Left lung (tissue), 10 donors: ENCODE results near the gene SCGN. TPM values are rescaled to one million over a fixed set of nuclear protein-coding genes. Genes with fewer than 3 reads are reported as not detected.

Source experiments
- ATAC-seq: fragments of 200-7000 bp; cut with Tn5 transposase; one replicate; pipeline ENCODE4 v1.9.1; 2020; ENCODE audit warnings: moderate library complexity
- DNase-seq, 4 donors: peaks; one replicate each; pipeline ENCODE4 v3.0.0-alpha.2; 2013 to 2020
- H3K27ac ChIP-seq, 2 donors: fragments of 200-600 bp; sonication (generic) in 1 of 2; one replicate each; pipeline versions ENCODE4 v1.5.0 to v1.8.0; 2020 to 2021
- H3K27me3 ChIP-seq, 2 donors: fragments of 200-600 bp; sonication (generic) in 1 of 2; one replicate each; pipeline versions ENCODE4 v1.5.0 to v1.8.0; 2020 to 2021
- H3K36me3 ChIP-seq, 2 donors: fragments of 200-600 bp; sonication (generic) in 1 of 2; one replicate each; pipeline versions ENCODE4 v1.5.0 to v1.8.0; 2020 to 2021
- H3K4me1 ChIP-seq, 2 donors: fragments of 200-600 bp; one replicate each; pipeline ENCODE4 v1.8.0; 2021
- H3K4me3 ChIP-seq, 2 donors: fragments of 200-600 bp; sonication (generic) in 1 of 2; one replicate each; pipeline versions ENCODE4 v1.5.0 to v1.8.0; 2020 to 2021; ENCODE audit warnings: mild to moderate bottlenecking in 1 of 2
- H3K9me3 ChIP-seq, 2 donors: fragments of 200-600 bp; sonication (generic) in 1 of 2; one replicate each; pipeline versions ENCODE4 v1.5.0 to v1.8.0; 2020 to 2021
- intact Hi-C, 2 donors: fragments of 100-400 bp; cut with DNase I; formaldehyde crosslinking; loops; one replicate each; pipeline versions ENCODE4 v1.11.2 to v1.14.2; 2022
- polyA plus RNA-seq, 6 donors: library from polyadenylated mRNA; unstranded; fragments of 120-200 nt; gene quantifications; one replicate each; pipeline ENCODE4 v1.2.1, GENCODE V29; 2013; ENCODE audit not compliant: insufficient read length in 6 of 6
- total RNA-seq, 2 donors: library from RNA; stranded (reverse); fragmentation: NEBNext Ultra II Directional; extraction: Animal tissue kit (Norgen Biotek cat#: 25700); gene quantifications; one replicate each; pipeline ENCODE4 v1.2.1, GENCODE V29; 2021
- TF ChIP-seq, protein P1 (sequence below), 2 donors: fragments of 200-600 bp; sonication (generic) in 1 of 2; IDR thresholded peaks; one replicate each; pipeline versions ENCODE4 v1.5.0 to v1.8.0; 2021; ENCODE audit warnings: antibody characterized with exemption in 2 of 2
- donor health status: DM: no; HTN: yes; CAD: no.
- donor health status: DM: no; HTN: no; CAD: no.

Gene SCGN
- total and polyA plus RNA-seq, 8 donors = 1.4 to 3.0 (median 1.7) TPM; not detected in 2

GRCh38 chr6:25669413-25669812, 17.4 kb downstream of the SCGN start:
- ATAC-seq = no peak
- Histone ChIP-seq H3K9me3 (no peaks in the 10 kb centered on the region), H3K27me3 (peaks cover 0 to 15% of the 10 kb centered on the region in 2 donors), H3K4me3 (no peak overlapping the region), H3K4me1 (no peaks in the 10 kb centered on the region), H3K36me3 (no peaks in the 10 kb centered on the region), H3K27ac (no peak overlapping the region)
- DNase-seq = no peak
- TF ChIP-seq, protein P1, sequence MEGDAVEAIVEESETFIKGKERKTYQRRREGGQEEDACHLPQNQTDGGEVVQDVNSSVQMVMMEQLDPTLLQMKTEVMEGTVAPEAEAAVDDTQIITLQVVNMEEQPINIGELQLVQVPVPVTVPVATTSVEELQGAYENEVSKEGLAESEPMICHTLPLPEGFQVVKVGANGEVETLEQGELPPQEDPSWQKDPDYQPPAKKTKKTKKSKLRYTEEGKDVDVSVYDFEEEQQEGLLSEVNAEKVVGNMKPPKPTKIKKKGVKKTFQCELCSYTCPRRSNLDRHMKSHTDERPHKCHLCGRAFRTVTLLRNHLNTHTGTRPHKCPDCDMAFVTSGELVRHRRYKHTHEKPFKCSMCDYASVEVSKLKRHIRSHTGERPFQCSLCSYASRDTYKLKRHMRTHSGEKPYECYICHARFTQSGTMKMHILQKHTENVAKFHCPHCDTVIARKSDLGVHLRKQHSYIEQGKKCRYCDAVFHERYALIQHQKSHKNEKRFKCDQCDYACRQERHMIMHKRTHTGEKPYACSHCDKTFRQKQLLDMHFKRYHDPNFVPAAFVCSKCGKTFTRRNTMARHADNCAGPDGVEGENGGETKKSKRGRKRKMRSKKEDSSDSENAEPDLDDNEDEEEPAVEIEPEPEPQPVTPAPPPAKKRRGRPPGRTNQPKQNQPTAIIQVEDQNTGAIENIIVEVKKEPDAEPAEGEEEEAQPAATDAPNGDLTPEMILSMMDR (IDR thresholded peaks at IDR 0.05) = no peak
- intact Hi-C loops = no loop called here

DNA sequence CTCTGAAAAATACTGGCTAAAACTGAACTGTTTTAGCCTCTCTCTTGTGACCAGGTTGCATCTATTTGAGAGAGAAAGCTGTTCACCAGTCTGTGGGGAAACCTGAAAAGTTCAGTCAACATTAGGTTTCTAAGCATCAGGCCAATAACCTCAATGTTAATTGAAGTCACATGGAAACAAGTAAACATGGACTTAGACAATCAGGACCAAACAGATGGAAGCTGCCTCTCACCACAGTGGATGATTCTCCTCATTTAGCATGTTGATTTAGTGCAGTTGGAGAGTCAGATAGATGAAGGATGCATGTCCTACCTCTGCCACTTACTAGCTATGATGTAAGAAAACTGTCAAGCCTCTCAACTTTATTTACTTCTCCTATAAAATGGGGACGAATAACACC, 18.2 kb downstream of the SCGN start:
- Histone ChIP-seq H3K9me3 (no peaks in the 10 kb centered on the region), H3K4me1 (no peaks in the 10 kb centered on the region), H3K4me3 (no peak overlapping the region), H3K36me3 (no peaks in the 10 kb centered on the region), H3K27ac (no peak overlapping the region), H3K27me3 (peaks cover 0 to 8% of the 10 kb centered on the region in 2 donors)
- TF ChIP-seq, protein P1 (IDR thresholded peaks at IDR 0.05) = no peak
- ATAC-seq (no peak), DNase-seq (no peak)
- intact Hi-C loops = no loop called here

GRCh38 chr6:25670793-25671513, 18.9 kb downstream of the SCGN start:
- Histone ChIP-seq H3K36me3 (no peaks in the 10 kb centered on the region), H3K4me3 (no peak overlapping the region), H3K27ac (no peak overlapping the region), H3K27me3 (peaks cover 0 to 8% of the 10 kb centered on the region in 2 donors), H3K9me3 (no peaks in the 10 kb centered on the region), H3K4me1 (no peaks in the 10 kb centered on the region)
- DNase-seq = no peak
- TF ChIP-seq, protein P1 (IDR thresholded peaks at IDR 0.05) = no peak
- intact Hi-C loops = no loop called here
- ATAC-seq = no peak

- DNase-seq = peak in 1 of 4 donors; percentile 1
- no peak overlapping the region for H3K4me3 ChIP-seq
- TF ChIP-seq, protein P1 (IDR thresholded peaks at IDR 0.05) = no peak
- no peaks in the 10 kb centered on the region for H3K9me3 ChIP-seq
- intact Hi-C loops = no loop called here
- no peak overlapping the region for H3K27ac ChIP-seq
- peaks cover 0 to 8% of the 10 kb centered on the region in 2 donors for H3K27me3 ChIP-seq
- no peaks in the 10 kb centered on the region for H3K36me3 ChIP-seq
- H3K4me1 ChIP-seq = no peaks in the 10 kb centered on the region
- no peak for ATAC-seq
These were observed 19.6 kb downstream of the SCGN start for GRCh38 chr6:25671652-25672051.

DNA sequence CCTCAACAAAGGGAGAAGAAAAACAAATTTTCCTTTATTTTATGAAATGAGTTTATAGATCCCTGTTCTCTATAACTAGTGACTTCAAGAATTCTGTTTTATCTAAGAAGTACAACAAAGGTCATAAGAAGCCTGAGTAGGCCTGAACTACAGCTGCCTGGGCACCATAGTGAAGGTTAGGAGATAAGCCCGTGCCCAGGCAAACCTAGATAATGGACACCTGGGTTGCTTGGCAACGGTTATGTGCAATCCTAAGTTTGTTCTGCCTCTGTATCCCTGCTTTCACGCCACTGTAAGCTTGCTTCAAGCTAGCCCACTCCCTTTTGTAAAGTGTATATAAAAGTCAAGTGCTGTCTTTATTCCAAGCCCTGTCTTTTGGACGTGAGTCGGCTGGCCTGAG, 23.2 kb downstream of the SCGN start:
- intact Hi-C loops = no loop called here
- ATAC-seq = no peak
- Histone ChIP-seq H3K9me3 (no peaks in the 10 kb centered on the region), H3K27ac (no peak overlapping the region), H3K4me1 (no peaks in the 10 kb centered on the region), H3K4me3 (no peak overlapping the region), H3K27me3 (peaks cover 0 to under 1% of the 10 kb centered on the region in 2 donors), H3K36me3 (no peaks in the 10 kb centered on the region)
- TF ChIP-seq, protein P1 (IDR thresholded peaks at IDR 0.05) = no peak
- DNase-seq = no peak
